Measurements from ENCODE around the gene GRIP1. TPM values are rescaled to one million over a fixed set of nuclear protein-coding genes. Genes with fewer than 3 reads are reported as not detected.

GRIP1 gene, protein sequence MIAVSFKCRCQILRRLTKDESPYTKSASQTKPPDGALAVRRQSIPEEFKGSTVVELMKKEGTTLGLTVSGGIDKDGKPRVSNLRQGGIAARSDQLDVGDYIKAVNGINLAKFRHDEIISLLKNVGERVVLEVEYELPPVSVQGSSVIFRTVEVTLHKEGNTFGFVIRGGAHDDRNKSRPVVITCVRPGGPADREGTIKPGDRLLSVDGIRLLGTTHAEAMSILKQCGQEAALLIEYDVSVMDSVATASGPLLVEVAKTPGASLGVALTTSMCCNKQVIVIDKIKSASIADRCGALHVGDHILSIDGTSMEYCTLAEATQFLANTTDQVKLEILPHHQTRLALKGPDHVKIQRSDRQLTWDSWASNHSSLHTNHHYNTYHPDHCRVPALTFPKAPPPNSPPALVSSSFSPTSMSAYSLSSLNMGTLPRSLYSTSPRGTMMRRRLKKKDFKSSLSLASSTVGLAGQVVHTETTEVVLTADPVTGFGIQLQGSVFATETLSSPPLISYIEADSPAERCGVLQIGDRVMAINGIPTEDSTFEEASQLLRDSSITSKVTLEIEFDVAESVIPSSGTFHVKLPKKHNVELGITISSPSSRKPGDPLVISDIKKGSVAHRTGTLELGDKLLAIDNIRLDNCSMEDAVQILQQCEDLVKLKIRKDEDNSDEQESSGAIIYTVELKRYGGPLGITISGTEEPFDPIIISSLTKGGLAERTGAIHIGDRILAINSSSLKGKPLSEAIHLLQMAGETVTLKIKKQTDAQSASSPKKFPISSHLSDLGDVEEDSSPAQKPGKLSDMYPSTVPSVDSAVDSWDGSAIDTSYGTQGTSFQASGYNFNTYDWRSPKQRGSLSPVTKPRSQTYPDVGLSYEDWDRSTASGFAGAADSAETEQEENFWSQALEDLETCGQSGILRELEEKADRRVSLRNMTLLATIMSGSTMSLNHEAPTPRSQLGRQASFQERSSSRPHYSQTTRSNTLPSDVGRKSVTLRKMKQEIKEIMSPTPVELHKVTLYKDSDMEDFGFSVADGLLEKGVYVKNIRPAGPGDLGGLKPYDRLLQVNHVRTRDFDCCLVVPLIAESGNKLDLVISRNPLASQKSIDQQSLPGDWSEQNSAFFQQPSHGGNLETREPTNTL
- total RNA-seq: 10 to 100 TPM in 6 of 8 experiments, 1 to 10 TPM in 1, not detected in 1; 4.3 to 81.3 (median 48.7) TPM

GRCh38 chr12:66678338-66679275, at the start of gene GRIP1:
GRIP1 (minus strand) TSS chr12:66679076; CDS start chr12:66678904, 172 bp downstream.
- peak in 7 of 8 experiments; percentile 27 to 95 (median 93) for ATAC-seq (replicated peaks in 6 of 8)
- in situ Hi-C loops (cut with MboI; ENCODE audit: low pct_unique_long_range_greater_than_20kb in 2 of 9, low sequenced_read_pairs in 9 of 9, unreplicated experiment in 9 of 9): loop anchor here in 1 of 9 experiments (25.0 kb wide), 1 partner anchor 416 kb away; no protein-coding TSS in a partner anchor
- Histone ChIP-seq H3K4me1 (replicated peaks in 1 of 2) (peaks cover 13 to 28% of the 10 kb centered on the region in 2 donors), H3K27ac (peak within 1 kb of the TSS; percentile 31 to 67), H3K4me3 (peak within 1 kb of the TSS; percentile 21 to 43 (median 35))
- 33 to 77% (median 58%) methylated on average over 2 to 15 of the region's 16 CpGs for WGBS, 10 experiments

GRCh38 chr12:66726556-66726955, 47.7 kb upstream of the GRIP1 start:
- Histone ChIP-seq H3K27ac (no peak overlapping the region), H3K4me1 (replicated peaks in 1 of 2) (peaks cover 7 to 13% of the 10 kb centered on the region in 2 donors), H3K4me3 (no peak overlapping the region)
- 18 to 100% (median 80%) methylated on average over 1 to 4 of the region's 4 CpGs; no CpG with 5 or more reads in 1 of the 10 experiments for WGBS, 10 experiments
- peak in 1 of 8 experiments; percentile 25 for ATAC-seq (replicated peaks in 6 of 8)
- in situ Hi-C loops (cut with MboI; ENCODE audit: low pct_unique_long_range_greater_than_20kb in 2 of 9, low sequenced_read_pairs in 9 of 9, unreplicated experiment in 9 of 9): no loop called here

GRCh38 chr12:66725031-66725430, 46.2 kb upstream of the GRIP1 start:
- Histone ChIP-seq H3K4me3 (no peak overlapping the region), H3K4me1 (replicated peaks in 1 of 2) (peaks cover 7 to 13% of the 10 kb centered on the region in 2 donors), H3K27ac (no peak overlapping the region)
- peak in 3 of 8 experiments; percentile 42 to 67 (median 61) for ATAC-seq (replicated peaks in 6 of 8)
- in situ Hi-C loops (cut with MboI; ENCODE audit: low pct_unique_long_range_greater_than_20kb in 2 of 9, low sequenced_read_pairs in 9 of 9, unreplicated experiment in 9 of 9): no loop called here
- 22 to 91% (median 57%) methylated on average over 1 to 3 of the region's 3 CpGs; no CpG with 5 or more reads in 1 of the 10 experiments for WGBS, 10 experiments

GRCh38 chr12:66724616-66725015, 45.7 kb upstream of the GRIP1 start:
- no peak overlapping the region for H3K27ac ChIP-seq

GRCh38 chr12:66724026-66724425, 45.1 kb upstream of the GRIP1 start:
- peaks cover 7 to 23% of the 10 kb centered on the region in 2 donors for H3K4me1 ChIP-seq (replicated peaks in 1 of 2)
- H3K27ac ChIP-seq: no peak overlapping the region
- in situ Hi-C loops (cut with MboI; ENCODE audit: low pct_unique_long_range_greater_than_20kb in 2 of 9, low sequenced_read_pairs in 9 of 9, unreplicated experiment in 9 of 9): loop anchor here in 1 of 9 experiments (25.0 kb wide), 1 partner anchor 138 kb away; no protein-coding TSS in a partner anchor
- no peak for ATAC-seq (replicated peaks in 6 of 8)
- no peak overlapping the region for H3K4me3 ChIP-seq
- 71 to 100% (median 100%) methylated on average over 1 to 2 of the region's 2 CpGs; no CpG with 5 or more reads in 3 of the 10 experiments for WGBS, 10 experiments

More at GRCh38 chr12:66724616-66725015, 45.7 kb upstream of the GRIP1 start:
- in situ Hi-C loops (cut with MboI; ENCODE audit: low pct_unique_long_range_greater_than_20kb in 2 of 9, low sequenced_read_pairs in 9 of 9, unreplicated experiment in 9 of 9): loop anchor here in 1 of 9 experiments (25.0 kb wide), 1 partner anchor 138 kb away; no protein-coding TSS in a partner anchor
- ATAC-seq (replicated peaks in 6 of 8): peak in 4 of 8 experiments; percentile 25 to 47 (median 36)
- H3K4me1 ChIP-seq (replicated peaks in 1 of 2): peaks cover 7 to 17% of the 10 kb centered on the region in 2 donors
- H3K4me3 ChIP-seq: no peak overlapping the region
- 23 to 90% (median 53%) methylated on average over 1 to 4 of the region's 4 CpGs; no CpG with 5 or more reads in 2 of the 10 experiments for WGBS, 10 experiments

DNA sequence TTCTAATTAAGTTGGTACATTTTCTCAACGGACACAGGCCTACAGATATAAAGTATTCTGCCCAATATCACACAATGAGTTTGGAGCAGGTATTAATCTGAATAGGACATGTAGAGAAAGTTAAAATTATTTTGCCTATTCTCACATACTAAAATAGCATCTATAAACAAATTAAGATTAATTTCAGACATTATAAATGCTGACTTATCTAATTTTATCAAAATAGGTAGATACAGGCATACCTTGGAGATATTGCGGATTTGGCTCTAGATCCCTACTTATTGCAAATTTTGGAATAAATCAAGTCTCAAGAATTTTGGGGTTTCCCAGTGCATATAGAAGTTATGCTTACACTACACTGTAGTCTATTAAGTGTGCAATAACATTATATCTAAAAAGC, 41.0 kb upstream of the GRIP1 start:
- Histone ChIP-seq H3K27ac (no peak overlapping the region), H3K4me3 (no peak overlapping the region), H3K4me1 (replicated peaks in 1 of 2) (peaks cover 9 to 43% of the 10 kb centered on the region in 2 donors)
- in situ Hi-C loops (cut with MboI; ENCODE audit: low pct_unique_long_range_greater_than_20kb in 2 of 9, low sequenced_read_pairs in 9 of 9, unreplicated experiment in 9 of 9): loop anchor here in 1 of 9 experiments (25.0 kb wide), 1 partner anchor 142 kb away; no protein-coding TSS in a partner anchor
- 6 to 100% (median 69%) methylated on average over 1 to 2 of the region's 2 CpGs; no CpG with 5 or more reads in 2 of the 10 experiments for WGBS, 10 experiments
- ATAC-seq (replicated peaks in 6 of 8): no peak

- ATAC-seq (replicated peaks in 6 of 8): peak in 7 of 8 experiments; percentile 31 to 80 (median 54)
- WGBS, 10 experiments: 0 to 100% (median 75%) methylated on average over 1 to 3 of the region's 3 CpGs; no CpG with 5 or more reads in 1 of the 10 experiments
- peaks cover 6 to 38% of the 10 kb centered on the region in 2 donors for H3K4me1 ChIP-seq (replicated peaks in 1 of 2)
- no peak overlapping the region for H3K4me3 ChIP-seq
- in situ Hi-C loops (cut with MboI; ENCODE audit: low pct_unique_long_range_greater_than_20kb in 2 of 9, low sequenced_read_pairs in 9 of 9, unreplicated experiment in 9 of 9): loop anchor here in 1 of 9 experiments (25.0 kb wide), 1 partner anchor 145 kb away; no protein-coding TSS in a partner anchor
- H3K27ac ChIP-seq: no peak overlapping the region
Measured at GRCh38 chr12:66717036-66717673, 38.3 kb upstream of the GRIP1 start.

DNA sequence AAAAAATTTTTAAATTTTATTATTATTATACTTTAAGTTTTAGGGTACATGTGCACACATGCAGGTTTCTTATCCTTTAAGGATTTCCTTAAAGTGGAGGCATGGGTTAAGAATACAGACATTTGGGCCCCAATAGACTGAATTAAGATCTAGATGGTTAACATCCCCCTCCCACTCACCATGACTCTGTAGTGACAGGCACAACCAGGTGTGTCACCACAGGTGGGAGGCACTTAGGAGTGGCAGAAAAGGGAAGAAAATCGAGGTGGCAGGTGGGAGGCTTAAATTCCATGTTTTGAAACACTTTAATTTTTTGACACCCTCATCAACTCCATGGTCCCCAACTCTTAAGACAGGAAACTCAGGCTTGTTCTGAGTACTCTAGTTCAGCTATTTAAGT, 37.6 kb upstream of the GRIP1 start:
- no peak overlapping the region for H3K4me3 ChIP-seq
- in situ Hi-C loops (cut with MboI; ENCODE audit: low pct_unique_long_range_greater_than_20kb in 2 of 9, low sequenced_read_pairs in 9 of 9, unreplicated experiment in 9 of 9): loop anchor here in 1 of 9 experiments (25.0 kb wide), 1 partner anchor 146 kb away; no protein-coding TSS in a partner anchor
- no peak for ATAC-seq (replicated peaks in 6 of 8)
- WGBS, 10 experiments: 33 to 57% (median 39%) methylated on average over 1 of the region's 1 CpG; no CpG with 5 or more reads in 6 of the 10 experiments
- peaks cover 3 to 39% of the 10 kb centered on the region in 2 donors for H3K4me1 ChIP-seq (replicated peaks in 1 of 2)
- H3K27ac ChIP-seq: no peak overlapping the region

- 0 to 100% (median 87%) methylated on average over 1 to 2 of the region's 2 CpGs; no CpG with 5 or more reads in 1 of the 10 experiments for WGBS, 10 experiments
- in situ Hi-C loops (cut with MboI; ENCODE audit: low pct_unique_long_range_greater_than_20kb in 2 of 9, low sequenced_read_pairs in 9 of 9, unreplicated experiment in 9 of 9): loop anchor here in 1 of 9 experiments (25.0 kb wide), 1 partner anchor 148 kb away; no protein-coding TSS in a partner anchor
- no peak for ATAC-seq (replicated peaks in 6 of 8)
Measured at GRCh38 chr12:66714709-66715108, 35.8 kb upstream of the GRIP1 start.

DNA sequence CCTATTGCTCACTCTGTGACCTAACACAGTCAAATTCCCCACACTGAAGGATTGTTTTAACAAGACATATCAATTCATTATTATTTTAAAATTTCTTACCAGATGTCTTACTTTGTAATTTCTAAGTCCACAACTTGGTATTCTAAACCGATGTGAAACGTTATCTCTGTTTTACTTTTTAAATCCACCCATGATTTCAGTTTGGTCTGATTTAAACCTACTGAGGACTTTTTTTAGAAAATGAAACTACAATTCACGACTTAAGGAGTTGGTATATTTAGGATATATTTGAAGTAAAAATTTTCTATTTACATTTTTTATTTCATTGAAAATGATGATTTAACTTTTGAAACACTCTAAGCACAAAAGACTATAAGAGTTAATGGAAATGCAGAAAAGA, 35.1 kb upstream of the GRIP1 start:
- in situ Hi-C loops (cut with MboI; ENCODE audit: low pct_unique_long_range_greater_than_20kb in 2 of 9, low sequenced_read_pairs in 9 of 9, unreplicated experiment in 9 of 9): loop anchor here in 1 of 9 experiments (25.0 kb wide), 1 partner anchor 148 kb away; no protein-coding TSS in a partner anchor
- ATAC-seq (replicated peaks in 6 of 8): no peak
- Histone ChIP-seq H3K4me3 (no peak overlapping the region), H3K27ac (no peak overlapping the region), H3K4me1 (replicated peaks in 1 of 2) (peaks cover 3 to 53% of the 10 kb centered on the region in 2 donors)
- WGBS, 10 experiments: 0 to 97% (median 86%) methylated on average over 3 of the region's 3 CpGs; no CpG with 5 or more reads in 1 of the 10 experiments

More at GRCh38 chr12:66714709-66715108, 35.8 kb upstream of the GRIP1 start:
- Histone ChIP-seq H3K27ac (no peak overlapping the region), H3K4me3 (no peak overlapping the region), H3K4me1 (replicated peaks in 1 of 2) (peaks cover 3 to 53% of the 10 kb centered on the region in 2 donors)

Data from motor neuron (in vitro differentiated cells).